Muscle of leg (tissue), 11 donors: Measurements from ENCODE around the gene HSCB. TPM values are rescaled to one million over a fixed set of nuclear protein-coding genes. Genes with fewer than 3 reads are reported as not detected.

ENCODE experiments used
- DNase-seq: peaks from one replicate; pipeline ENCODE4 v3.0.0; 2013
- H3K27ac ChIP-seq: one replicate; pipeline ENCODE4 v1.5.1; 2013; ENCODE audit warnings: mild to moderate bottlenecking, low read length, control low read depth
- H3K27me3 ChIP-seq: one replicate; pipeline ENCODE4 v1.6.1; 2013; ENCODE audit warnings: low read length; ENCODE audit not compliant: control insufficient read depth, insufficient read depth
- H3K36me3 ChIP-seq: one replicate; pipeline ENCODE4 v1.6.1; 2013; ENCODE audit warnings: low read length; ENCODE audit not compliant: control insufficient read depth, insufficient read depth
- H3K4me1 ChIP-seq: one replicate; pipeline ENCODE4 v1.6.1; 2013; ENCODE audit warnings: low read length; ENCODE audit not compliant: control insufficient read depth, insufficient read depth
- H3K4me3 ChIP-seq: one replicate; pipeline ENCODE4 v1.5.1; 2013; ENCODE audit warnings: low read length, control low read depth
- H3K9me3 ChIP-seq: replicated peaks from 2 replicates; pipeline ENCODE4 v1.6.1; 2013; ENCODE audit warnings: low read depth, low read length; ENCODE audit not compliant: control insufficient read depth
- WGBS: methylation state at CpG from one replicate; pipeline ENCODE4 v1.1.5; 2013; ENCODE audit warnings: missing lambda C conversion rate; ENCODE audit not compliant: insufficient coverage; 5-methylcytosine and 5-hydroxymethylcytosine counted together
- polyA plus RNA-seq, 8 donors: library from polyadenylated mRNA; unstranded; fragments of 120-200 nt; gene quantifications; one replicate each; pipeline versions ENCODE4 v1.2.1 to v1.2.3, GENCODE V29; 2013; ENCODE audit warnings: inconsistent platforms in 1 of 8, low replicate concordance in 1 of 8; ENCODE audit not compliant: insufficient read length in 8 of 8, insufficient read depth in 1 of 8
- total RNA-seq: library from RNA; stranded (reverse); fragments of 120-200 nt; gene quantifications from one replicate; pipeline ENCODE4 v1.2.4, GENCODE V29; 2013

Gene HSCB
- total and polyA plus RNA-seq, 9 donors: 17.9 to 24.0 (median 20.4) TPM

DNA sequence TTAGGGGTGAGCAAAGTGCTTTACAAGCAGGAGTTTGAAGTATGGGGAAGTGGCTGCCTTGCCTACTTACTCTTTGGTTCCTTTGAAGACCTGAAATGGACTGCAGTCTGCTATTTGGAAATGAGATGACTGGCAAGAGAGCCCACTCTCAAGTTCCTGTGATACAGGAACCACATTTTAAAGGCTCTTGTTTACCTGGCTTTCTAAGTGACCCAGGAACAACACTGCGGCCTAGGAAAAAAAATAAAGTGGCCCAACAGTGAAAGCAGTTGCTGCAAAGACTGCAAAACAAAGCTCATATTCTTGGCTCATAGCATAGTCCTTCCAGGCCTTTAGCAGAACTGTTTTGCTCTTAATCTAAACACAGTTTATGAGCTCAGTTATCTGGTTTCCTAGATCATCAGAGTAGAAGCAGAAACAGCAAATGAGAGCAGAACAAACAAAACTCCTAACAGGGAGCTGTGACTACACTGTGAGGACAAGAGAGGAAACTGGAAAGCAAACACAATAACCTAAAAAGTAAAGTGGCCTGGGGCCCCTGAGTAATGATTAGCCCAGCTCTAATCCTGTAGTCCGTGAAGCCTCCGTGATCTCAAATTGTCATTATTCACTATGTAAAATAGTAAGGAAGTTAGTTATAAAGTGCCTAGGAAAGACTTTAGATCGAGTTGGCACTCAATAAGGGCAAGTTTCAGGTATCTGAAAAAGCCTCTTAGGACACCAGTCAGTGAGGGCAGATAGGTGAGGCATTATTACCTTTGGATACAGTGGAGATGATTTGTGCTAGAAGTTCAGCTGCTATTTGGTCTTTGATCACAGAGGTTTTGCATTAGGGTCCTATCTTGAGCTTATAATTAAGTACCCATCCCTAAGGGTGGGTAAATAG, 42.2 kb downstream of the HSCB start:
- DNase-seq: no peak
- Histone ChIP-seq H3K4me1 (no peaks in the 10 kb centered on the region), H3K9me3 (no peaks in the 10 kb centered on the region), H3K4me3 (no peak overlapping the region), H3K36me3 (peaks cover 52% of the 10 kb centered on the region), H3K27me3 (no peaks in the 10 kb centered on the region), H3K27ac (no peak overlapping the region)
- 54% methylated on average over 2 of the region's 4 CpGs for WGBS

GRCh38 chr22:28788601-28789000, 46.8 kb downstream of the HSCB start:
- Histone ChIP-seq H3K27me3 (no peaks in the 10 kb centered on the region), H3K27ac (no peak overlapping the region), H3K9me3 (no peaks in the 10 kb centered on the region), H3K4me3 (no peak overlapping the region), H3K4me1 (no peaks in the 10 kb centered on the region), H3K36me3 (peaks cover 36% of the 10 kb centered on the region)
- DNase-seq: no peak
- 50% methylated on average over 1 of the region's 3 CpGs for WGBS

DNA sequence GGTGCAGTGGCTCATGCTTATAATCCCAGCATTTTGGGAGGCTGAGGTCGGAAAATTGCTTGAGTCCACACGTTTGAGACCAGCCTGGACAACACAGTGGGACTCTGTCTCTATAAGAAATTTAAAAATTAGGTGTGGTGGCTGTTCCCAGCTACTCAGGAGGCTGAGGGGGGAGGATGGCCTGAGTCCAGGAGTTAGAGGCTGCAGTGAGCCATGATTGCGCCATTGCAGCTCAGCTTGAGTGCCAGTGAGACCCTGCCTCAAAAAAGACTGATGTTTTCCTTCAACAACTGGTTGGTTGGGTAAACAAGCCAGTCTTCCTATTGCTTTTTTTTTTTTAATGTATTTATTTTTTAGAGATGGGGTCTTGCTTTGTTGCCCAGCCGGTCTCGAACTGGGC, 49.3 kb downstream of the HSCB start:
- 95% methylated on average over 3 of the region's 5 CpGs for WGBS
- Histone ChIP-seq H3K27ac (no peak overlapping the region), H3K9me3 (no peaks in the 10 kb centered on the region), H3K27me3 (no peaks in the 10 kb centered on the region), H3K36me3 (peaks cover 36% of the 10 kb centered on the region), H3K4me1 (no peaks in the 10 kb centered on the region), H3K4me3 (no peak overlapping the region)
- DNase-seq: no peak

GRCh38 chr22:28791841-28792490, 50.1 kb downstream of the HSCB start:
- no CpG with 5 or more reads among the region's 3 CpGs for WGBS
- Histone ChIP-seq H3K4me3 (no peak overlapping the region), H3K27me3 (no peaks in the 10 kb centered on the region), H3K4me1 (no peaks in the 10 kb centered on the region), H3K9me3 (no peaks in the 10 kb centered on the region), H3K36me3 (peaks cover 42% of the 10 kb centered on the region), H3K27ac (no peak overlapping the region)
- DNase-seq: no peak

DNA sequence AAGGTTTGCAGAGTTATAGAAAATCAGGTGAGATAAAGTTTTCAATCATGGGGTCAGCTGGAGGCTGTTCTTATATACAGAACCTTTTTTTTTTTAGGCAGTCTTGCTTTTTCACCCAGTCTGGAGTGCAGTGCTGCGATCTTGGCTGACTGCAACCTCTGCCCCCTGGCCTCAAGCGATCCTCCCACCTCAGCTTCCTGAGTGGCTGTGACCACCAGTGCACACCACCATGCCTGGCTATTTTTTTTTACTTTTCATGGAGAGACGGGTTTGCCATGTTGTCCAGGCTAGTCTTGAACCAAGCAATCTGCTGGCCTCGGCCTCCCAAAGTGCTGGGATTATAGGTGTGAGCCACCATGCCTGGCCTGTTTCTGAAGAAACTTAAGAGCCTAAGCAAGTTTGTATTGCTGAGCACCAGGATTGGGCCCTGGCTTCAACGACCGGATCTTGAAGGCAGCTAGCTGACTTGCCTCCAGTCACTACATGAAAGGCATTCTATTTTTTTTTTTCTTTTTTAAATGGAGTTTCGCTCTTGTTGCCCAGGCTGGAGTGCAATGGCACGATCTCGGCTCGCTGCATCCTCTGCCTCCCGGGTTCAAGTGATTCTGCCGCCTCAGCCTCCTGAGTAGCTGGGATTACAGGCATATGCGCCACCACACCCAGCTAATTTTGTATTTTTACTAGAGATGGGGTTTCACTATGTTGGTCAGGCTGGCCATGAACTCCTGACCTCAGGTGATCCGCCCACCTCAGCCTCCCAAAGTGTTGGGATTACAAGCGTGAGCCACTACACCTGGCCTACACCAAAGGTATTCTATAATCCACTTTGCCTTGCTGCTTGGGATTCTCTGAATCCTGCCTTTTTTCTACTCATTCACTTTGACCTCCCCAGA, 50.9 kb downstream of the HSCB start:
- Histone ChIP-seq H3K9me3 (no peaks in the 10 kb centered on the region), H3K4me3 (no peak overlapping the region), H3K27ac (no peak overlapping the region), H3K4me1 (no peaks in the 10 kb centered on the region), H3K36me3 (peaks cover 40% of the 10 kb centered on the region), H3K27me3 (no peaks in the 10 kb centered on the region)
- no peak for DNase-seq
- 56% methylated on average over 3 of the region's 15 CpGs for WGBS

- peaks cover 48% of the 10 kb centered on the region for H3K36me3 ChIP-seq
- no CpG with 5 or more reads among the region's 4 CpGs for WGBS
- DNase-seq: no peak
These were observed 52.2 kb downstream of the HSCB start for GRCh38 chr22:28793976-28794584.

GRCh38 chr22:28795071-28795693, 53.3 kb downstream of the HSCB start:
- Histone ChIP-seq H3K4me1 (peaks cover 11% of the 10 kb centered on the region), H3K4me3 (no peak overlapping the region), H3K27ac (no peak overlapping the region), H3K27me3 (no peaks in the 10 kb centered on the region), H3K9me3 (no peaks in the 10 kb centered on the region), H3K36me3 (peaks cover 45% of the 10 kb centered on the region)
- 69% methylated on average over 3 of the region's 6 CpGs for WGBS
- no peak for DNase-seq

More at GRCh38 chr22:28793976-28794584, 52.2 kb downstream of the HSCB start:
- H3K27me3 ChIP-seq: no peaks in the 10 kb centered on the region
- H3K27ac ChIP-seq: no peak overlapping the region
- H3K9me3 ChIP-seq: no peaks in the 10 kb centered on the region
- no peak overlapping the region for H3K4me3 ChIP-seq
- H3K4me1 ChIP-seq: peaks cover 11% of the 10 kb centered on the region

- Histone ChIP-seq H3K27me3 (no peaks in the 10 kb centered on the region), H3K36me3 (peaks cover 44% of the 10 kb centered on the region), H3K9me3 (no peaks in the 10 kb centered on the region), H3K4me1 (peaks cover 11% of the 10 kb centered on the region), H3K27ac (no peak overlapping the region), H3K4me3 (no peak overlapping the region)
- no peak for DNase-seq
- WGBS: 40% methylated on average over 1 of the region's 5 CpGs
These were observed 54.4 kb downstream of the HSCB start for GRCh38 chr22:28795932-28796856.
